ACHN (cell line): ENCODE results near the gene RBM47.

Experiments used
- DNase-seq: peaks from one replicate; pipeline ENCODE4 v3.0.0-alpha.2; 2015
- in situ Hi-C: cut with HindIII; loops from 2 replicates; pipeline ENCODE4 v1.10.0; 2017; ENCODE audit warnings: low sequenced_read_pairs, low pct_ligation_motif_present, low pct_unique_long_range_greater_than_20kb

RBM47 gene

GRCh38 chr4:40377512-40378365, 251.9 kb downstream of the RBM47 start:
- no peak for DNase-seq
- in situ Hi-C loops = no loop called here

GRCh38 chr4:40375620-40376019, 254.0 kb downstream of the RBM47 start:
- no peak for DNase-seq
- in situ Hi-C loops = no loop called here

GRCh38 chr4:40375095-40375494, 254.6 kb downstream of the RBM47 start:
- in situ Hi-C loops = no loop called here
- DNase-seq = no peak

GRCh38 chr4:40373636-40374035, 256.0 kb downstream of the RBM47 start:
- no peak for DNase-seq
- in situ Hi-C loops = no loop called here
